Measurements from ENCODE around the gene KCNT1.

Gene KCNT1

DNA sequence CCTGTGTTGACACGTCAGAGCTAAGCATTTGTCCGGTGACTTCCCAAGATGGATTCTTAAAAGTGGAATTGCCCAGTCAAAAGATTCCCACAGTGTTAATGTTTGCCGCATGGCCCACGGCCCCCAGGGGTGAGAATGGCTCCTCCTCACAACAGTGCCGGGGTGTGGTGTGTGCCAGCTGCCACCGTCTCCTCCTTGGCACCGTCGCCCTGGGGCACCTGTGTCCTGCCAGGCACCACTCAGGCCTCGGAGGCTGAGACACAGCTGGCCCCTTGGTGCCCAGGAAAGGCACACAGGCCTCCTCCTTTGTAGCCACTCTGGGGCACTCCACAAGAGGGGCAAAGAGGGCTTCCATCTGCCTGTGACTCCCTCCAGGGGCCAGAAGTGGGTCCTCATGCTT is 4.3 kb downstream of the KCNT1 start:
- no peak for TF ChIP-seq CTCF (IDR thresholded peaks at IDR 0.05; ENCODE audit: low read depth, low read length)

DNA sequence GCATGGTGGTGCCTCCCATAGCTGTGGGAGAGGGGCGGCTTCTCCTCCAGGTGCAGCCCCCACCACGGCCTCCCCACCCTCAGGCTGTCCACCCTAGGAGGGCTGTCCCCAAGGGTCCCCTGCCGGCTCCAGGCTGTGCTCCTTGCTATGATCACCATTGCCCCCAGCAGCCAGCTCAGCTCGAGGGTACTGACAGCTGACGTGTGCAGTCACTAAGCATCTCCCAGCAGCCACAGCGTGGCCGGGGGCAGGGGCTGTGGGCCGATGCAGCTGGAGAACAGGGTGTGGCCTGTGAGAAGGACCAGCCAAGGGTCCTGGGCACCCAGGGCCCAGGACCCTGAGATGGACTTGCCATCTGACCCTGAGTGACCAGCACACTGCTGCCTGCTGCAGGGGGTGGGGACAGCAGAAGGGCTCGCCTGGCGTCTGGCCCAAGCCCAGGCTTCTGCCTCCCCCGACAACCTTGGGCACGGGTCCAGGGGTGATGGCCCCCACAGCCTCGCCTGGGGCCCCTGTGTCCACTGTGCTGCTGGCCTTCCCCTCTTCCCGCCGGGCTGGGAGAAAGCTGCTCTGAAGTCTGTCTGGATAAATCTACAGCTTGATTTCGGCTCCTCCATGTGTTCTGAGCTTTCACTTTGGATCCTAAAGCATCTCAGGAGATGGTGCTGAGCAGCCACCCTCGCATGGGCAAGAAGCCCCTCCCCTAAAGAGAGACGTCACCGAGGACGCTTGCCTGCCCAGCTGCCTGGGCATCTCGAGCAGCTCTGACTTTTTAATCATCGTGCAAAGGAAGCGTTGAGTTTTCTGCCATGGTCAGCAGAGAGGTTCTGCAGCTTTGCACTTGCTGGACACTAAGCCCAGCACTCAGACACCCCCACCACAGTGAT is 5.5 kb downstream of the KCNT1 start:
- no peak overlapping the region for H3K4me3 ChIP-seq (ENCODE audit: low read depth, low read length)
- TF ChIP-seq CTCF (IDR thresholded peaks at IDR 0.05; ENCODE audit: low read depth, low read length): no peak

More for the DNA sequence above, 4.3 kb downstream of the KCNT1 start:
- H3K4me3 ChIP-seq (ENCODE audit: low read depth, low read length): no peak overlapping the region

- no peak for TF ChIP-seq CTCF (IDR thresholded peaks at IDR 0.05; ENCODE audit: low read depth, low read length)
- no peak overlapping the region for H3K4me3 ChIP-seq (ENCODE audit: low read depth, low read length)
These were observed 6.2 kb downstream of the KCNT1 start for GRCh38 chr9:135708164-135708563.

- no peak overlapping the region for H3K4me3 ChIP-seq (ENCODE audit: low read depth, low read length)
- no peak for TF ChIP-seq CTCF (IDR thresholded peaks at IDR 0.05; ENCODE audit: low read depth, low read length)
These were observed 9.4 kb downstream of the KCNT1 start for GRCh38 chr9:135711391-135711790.

- TF ChIP-seq CTCF (IDR thresholded peaks at IDR 0.05; ENCODE audit: low read depth, low read length): no peak
- H3K4me3 ChIP-seq (ENCODE audit: low read depth, low read length): no peak overlapping the region
These were observed 9.9 kb downstream of the KCNT1 start for GRCh38 chr9:135711881-135712280.

DNA sequence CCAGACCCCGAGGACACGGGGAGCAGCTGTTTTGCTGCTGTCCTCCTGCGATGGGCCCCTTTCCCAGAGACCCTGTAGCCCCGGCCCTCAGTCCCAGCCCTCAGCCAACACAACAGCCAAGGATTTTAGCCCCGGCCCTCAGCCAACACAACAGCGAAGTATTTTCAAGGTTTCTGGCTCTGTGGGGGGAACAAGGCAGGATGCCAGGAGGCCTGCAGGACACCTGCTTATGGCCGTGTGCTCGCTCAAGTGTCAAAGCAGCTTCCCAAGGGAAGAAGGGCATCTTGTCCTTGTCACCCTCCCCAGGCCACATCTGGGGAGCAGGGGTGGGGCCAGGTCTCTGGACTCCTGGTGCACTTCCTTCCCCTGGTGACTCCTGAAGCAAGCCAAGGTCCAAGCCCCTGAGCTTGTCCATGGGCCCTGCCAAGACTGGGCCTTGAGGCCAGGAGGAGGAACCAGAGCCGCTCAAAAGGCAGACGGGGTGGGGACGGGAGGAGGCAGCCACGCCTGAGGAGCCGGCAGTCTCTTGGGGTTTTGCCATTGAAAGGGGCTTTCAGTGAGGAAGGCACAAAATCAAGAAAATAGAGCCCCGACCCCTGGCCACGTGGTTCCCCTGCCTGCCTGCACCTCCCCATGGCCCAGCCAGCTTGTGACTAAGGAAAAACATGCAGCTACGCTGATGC is 10.8 kb downstream of the KCNT1 start:
- no peak for TF ChIP-seq CTCF (IDR thresholded peaks at IDR 0.05; ENCODE audit: low read depth, low read length)
- H3K4me3 ChIP-seq (ENCODE audit: low read depth, low read length): no peak overlapping the region

Measured in WI38 (cell line).